Subcutaneous abdominal adipose tissue (tissue), 5 donors: ENCODE results near the gene RBM6.
A peak's percentile ranks its signal among the peaks of the same experiment; 100 is the strongest.
"Not testable (repeated sequence)": the region's sequence is repeated elsewhere in the genome, so short reads cannot be mapped to it uniquely, and the experiment has no call there.

Source experiments
- H3K27ac ChIP-seq: one replicate; pipeline ENCODE4 v1.7.0; 2013; ENCODE audit warnings: low read depth, mild to moderate bottlenecking, inconsistent platforms, low read length, moderate library complexity
- H3K27me3 ChIP-seq, 5 donors: one replicate each; pipeline ENCODE4 v1.7.0; 2013; ENCODE audit warnings: low read length in 5 of 5, inconsistent platforms in 1 of 5; ENCODE audit not compliant: control insufficient read depth in 5 of 5, insufficient read depth in 4 of 5
- H3K36me3 ChIP-seq, 5 donors: one replicate each; pipeline ENCODE4 v1.7.0; 2013; ENCODE audit warnings: low read length in 5 of 5; ENCODE audit not compliant: control insufficient read depth in 5 of 5, insufficient read depth in 5 of 5
- H3K4me1 ChIP-seq, 5 donors: one replicate each; pipeline ENCODE4 v1.7.0; 2013; ENCODE audit warnings: low read length in 5 of 5, mild to moderate bottlenecking in 3 of 5, moderate library complexity in 1 of 5; ENCODE audit not compliant: control insufficient read depth in 5 of 5, insufficient read depth in 5 of 5
- H3K4me3 ChIP-seq, 5 donors: one replicate each; pipeline ENCODE4 v1.7.0; 2013; ENCODE audit warnings: low read length in 5 of 5, low read depth in 1 of 5
- H3K9ac ChIP-seq, 5 donors: one replicate each; pipeline ENCODE4 v1.7.0; 2013; ENCODE audit warnings: low read length in 5 of 5, mild to moderate bottlenecking in 4 of 5, moderate library complexity in 3 of 5
- H3K9me3 ChIP-seq, 5 donors: one replicate each; pipeline ENCODE4 v1.7.0; 2013; ENCODE audit warnings: low read length in 5 of 5; ENCODE audit not compliant: control insufficient read depth in 5 of 5
- donor health status: healthy.
- donor health status: healthy.
- donor health status: healthy.
- donor health status: healthy.
- donor health status: healthy.

The RBM6 gene

GRCh38 chr3:50008931-50009330 lies 69.0 kb downstream of the RBM6 start:
- Histone ChIP-seq H3K9ac (no peak overlapping the region), H3K4me1 (no peaks in the 10 kb centered on the region), H3K4me3 (no peak overlapping the region), H3K27ac (no peak overlapping the region), H3K9me3 (no peaks in the 10 kb centered on the region), H3K27me3 (no peaks in the 10 kb centered on the region), H3K36me3 (peaks cover 0 to 27% (median 7%) of the 10 kb centered on the region in 5 donors)

DNA sequence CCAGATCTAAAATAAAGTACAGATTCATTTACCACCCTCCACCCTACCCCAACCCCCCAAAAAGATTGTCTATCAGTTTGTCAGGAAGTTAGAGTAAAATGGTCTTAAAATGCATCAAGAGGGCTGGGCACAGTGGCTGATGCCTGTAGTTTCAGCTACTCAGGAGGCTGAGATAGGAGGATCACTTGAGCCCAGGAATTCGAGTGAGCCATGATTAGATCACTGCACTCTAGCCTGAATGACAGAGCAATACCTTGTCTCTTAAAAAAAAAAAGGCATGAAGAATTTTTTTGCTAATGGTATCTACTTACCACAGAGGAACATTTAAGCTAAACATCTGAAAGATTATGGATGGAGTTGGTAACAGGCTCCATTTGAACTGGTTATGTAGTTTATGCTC lies 71.0 kb downstream of the RBM6 start:
- H3K27ac ChIP-seq: no peak overlapping the region
- H3K4me1 ChIP-seq: peaks cover 0 to 4% (median 0%) of the 10 kb centered on the region in 5 donors
- peaks cover 0 to 24% (median 7%) of the 10 kb centered on the region in 5 donors for H3K36me3 ChIP-seq
- H3K9me3 ChIP-seq: no peaks in the 10 kb centered on the region
- no peaks in the 10 kb centered on the region for H3K27me3 ChIP-seq
- no peak overlapping the region for H3K4me3 ChIP-seq
- no peak overlapping the region for H3K9ac ChIP-seq

GRCh38 chr3:50015918-50016317 lies 76.0 kb downstream of the RBM6 start:
- H3K27ac ChIP-seq: no peak overlapping the region
- H3K36me3 ChIP-seq: peaks cover 7 to 35% (median 11%) of the 10 kb centered on the region in 5 donors
- no peak overlapping the region for H3K9ac ChIP-seq
- peaks cover 0 to 4% (median 0%) of the 10 kb centered on the region in 5 donors for H3K4me1 ChIP-seq
- H3K27me3 ChIP-seq: no peaks in the 10 kb centered on the region
- no peak overlapping the region for H3K4me3 ChIP-seq
- no peaks in the 10 kb centered on the region for H3K9me3 ChIP-seq

DNA sequence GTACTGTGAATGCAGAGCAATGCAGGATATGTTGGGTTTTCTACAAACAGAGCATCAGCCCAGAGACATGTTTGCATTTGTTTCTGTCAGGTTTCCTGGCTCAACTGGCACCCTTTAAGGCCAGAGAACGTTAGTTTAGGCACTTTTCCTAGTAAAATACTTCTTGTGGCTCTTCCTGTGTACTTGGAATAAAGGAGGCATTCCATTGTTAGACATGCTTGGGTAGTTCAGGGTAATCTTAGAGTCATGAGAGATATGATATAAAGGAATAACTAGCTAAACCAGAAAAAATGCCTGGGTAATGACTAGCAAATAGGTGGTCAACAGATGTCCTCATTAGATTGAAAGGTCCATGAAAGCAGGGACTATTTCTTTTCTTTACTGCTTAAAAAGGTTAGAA lies 88.4 kb downstream of the RBM6 start:
- H3K27me3 ChIP-seq: no peaks in the 10 kb centered on the region
- peaks cover 0 to 11% (median 7%) of the 10 kb centered on the region in 5 donors for H3K36me3 ChIP-seq
- H3K27ac ChIP-seq: no peak overlapping the region
- no peak overlapping the region for H3K4me3 ChIP-seq
- no peaks in the 10 kb centered on the region for H3K9me3 ChIP-seq
- no peaks in the 10 kb centered on the region for H3K4me1 ChIP-seq
- no peak overlapping the region for H3K9ac ChIP-seq

DNA sequence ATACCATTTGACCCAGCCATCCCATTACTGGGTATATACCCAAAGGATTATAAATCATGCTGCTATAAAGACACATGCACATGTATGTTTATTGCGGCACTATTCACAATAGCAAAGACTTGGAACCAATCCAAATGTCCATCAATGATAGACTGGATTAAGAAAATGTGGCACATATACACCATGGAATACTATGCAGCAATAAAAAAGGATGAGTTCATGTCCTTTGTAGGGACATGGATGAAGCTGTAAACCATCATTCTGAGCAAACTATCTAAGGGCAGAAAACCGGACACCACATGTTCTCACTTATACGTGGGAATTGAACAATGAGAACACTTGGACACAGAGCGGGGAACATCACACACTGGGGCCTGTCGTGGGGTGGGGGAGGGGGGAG lies 91.3 kb downstream of the RBM6 start:
- not testable (repeated sequence) for H3K4me3 ChIP-seq, H3K27ac ChIP-seq, H3K27me3 ChIP-seq, H3K9ac ChIP-seq, H3K9me3 ChIP-seq, H3K36me3 ChIP-seq, H3K4me1 ChIP-seq

DNA sequence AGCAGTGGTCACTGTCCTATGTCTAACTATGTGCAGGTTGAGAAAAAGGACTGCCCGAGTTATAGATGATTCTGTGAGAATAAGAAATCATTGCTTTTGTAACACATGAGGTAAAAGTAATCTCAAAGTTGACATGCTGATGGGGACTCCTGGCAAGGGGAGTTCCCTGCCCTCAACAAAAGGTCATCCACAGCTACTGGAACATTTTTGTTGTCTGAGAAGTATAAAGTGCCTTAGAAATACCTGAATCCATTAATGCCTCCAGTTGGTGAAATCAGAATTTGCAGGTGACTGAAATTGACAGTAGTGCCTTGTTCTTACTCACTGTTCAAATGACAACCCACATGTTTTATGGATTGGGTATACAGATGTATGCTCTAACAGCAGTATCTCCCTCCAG lies 105.0 kb downstream of the RBM6 start:
- Histone ChIP-seq H3K36me3 (peaks cover 7 to 26% (median 19%) of the 10 kb centered on the region in 5 donors), H3K9me3 (no peaks in the 10 kb centered on the region), H3K4me1 (no peaks in the 10 kb centered on the region), H3K9ac (no peak overlapping the region), H3K27me3 (no peaks in the 10 kb centered on the region), H3K27ac (no peak overlapping the region), H3K4me3 (no peak overlapping the region)

- Histone ChIP-seq H3K27ac (no peak overlapping the region), H3K4me3 (no peak overlapping the region), H3K4me1 (no peaks in the 10 kb centered on the region), H3K9ac (no peak overlapping the region), H3K36me3 (peaks cover 17 to 37% (median 26%) of the 10 kb centered on the region in 5 donors), H3K27me3 (no peaks in the 10 kb centered on the region), H3K9me3 (no peaks in the 10 kb centered on the region)
Observed at GRCh38 chr3:50047426-50047825, 107.5 kb downstream of the RBM6 start.

- Histone ChIP-seq H3K9ac (no peak overlapping the region), H3K27ac (no peak overlapping the region), H3K4me3 (no peak overlapping the region), H3K9me3 (no peaks in the 10 kb centered on the region), H3K27me3 (no peaks in the 10 kb centered on the region), H3K36me3 (peaks cover 21 to 62% (median 42%) of the 10 kb centered on the region in 5 donors), H3K4me1 (no peaks in the 10 kb centered on the region)
Observed at GRCh38 chr3:50050361-50050760, 110.4 kb downstream of the RBM6 start.

- Histone ChIP-seq H3K4me1 (no peaks in the 10 kb centered on the region), H3K27me3 (no peaks in the 10 kb centered on the region), H3K4me3 (no peak overlapping the region), H3K9ac (no peak overlapping the region), H3K36me3 (peaks cover 48 to 77% (median 63%) of the 10 kb centered on the region in 5 donors), H3K27ac (no peak overlapping the region), H3K9me3 (no peaks in the 10 kb centered on the region)
Observed at GRCh38 chr3:50057756-50058155, 117.8 kb downstream of the RBM6 start.

DNA sequence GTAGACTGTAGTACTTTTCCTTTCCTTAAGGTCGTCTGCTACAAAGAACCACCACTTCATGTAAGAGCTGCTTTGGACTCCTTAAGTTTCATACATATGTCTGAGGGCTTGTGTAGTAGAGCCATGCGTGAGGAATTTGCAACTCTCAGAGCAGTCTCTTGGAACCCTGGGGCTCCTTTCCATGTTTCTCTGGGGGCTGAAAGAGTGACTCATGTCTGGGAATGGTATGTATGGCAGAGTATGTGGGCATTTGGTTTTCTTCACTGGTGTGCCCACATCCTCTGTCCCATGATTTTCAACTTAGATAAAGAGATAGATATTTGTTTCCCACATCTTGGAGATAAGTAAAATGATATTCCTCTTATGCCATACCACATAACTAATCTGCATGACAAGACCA lies 128.2 kb downstream of the RBM6 start:
- peaks cover 50 to 95% (median 87%) of the 10 kb centered on the region in 5 donors for H3K36me3 ChIP-seq
- H3K9me3 ChIP-seq: no peaks in the 10 kb centered on the region
- H3K4me1 ChIP-seq: no peaks in the 10 kb centered on the region
- H3K4me3 ChIP-seq: no peak overlapping the region
- no peak overlapping the region for H3K9ac ChIP-seq
- no peaks in the 10 kb centered on the region for H3K27me3 ChIP-seq
- no peak overlapping the region for H3K27ac ChIP-seq

DNA sequence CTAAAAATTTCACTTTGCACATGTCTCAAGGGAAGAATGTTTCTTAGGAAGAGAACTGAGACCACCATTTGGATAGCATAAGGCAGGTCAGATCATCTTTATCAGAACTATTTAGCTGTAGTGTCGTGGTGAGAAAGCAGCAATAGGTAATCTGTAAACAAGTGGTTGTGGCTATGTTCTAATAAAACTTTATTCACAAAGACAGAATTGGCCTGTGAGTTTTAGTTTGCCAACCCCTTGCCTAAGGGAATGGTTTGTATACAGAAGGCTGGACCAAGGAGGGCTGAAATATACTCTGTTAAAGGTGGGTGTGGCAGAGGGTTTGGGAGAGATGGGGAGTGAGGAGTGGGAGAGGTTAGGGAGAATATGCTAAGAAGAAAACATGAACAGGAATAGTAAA lies 138.1 kb downstream of the RBM6 start:
- Histone ChIP-seq H3K9me3 (no peaks in the 10 kb centered on the region), H3K36me3 (peaks cover 13 to 35% (median 31%) of the 10 kb centered on the region in 5 donors), H3K27ac (peak overlapping the region; percentile 37), H3K27me3 (no peaks in the 10 kb centered on the region), H3K4me3 (no peak overlapping the region), H3K4me1 (peaks cover 0 to 14% (median 4%) of the 10 kb centered on the region in 5 donors), H3K9ac (no peak overlapping the region)
